C4-2B (cell line): ENCODE measurements around the gene CAMTA1.

ENCODE experiments used
- H3K27ac ChIP-seq: fragments of 450-650 bp; 2 replicates; pipeline ENCODE4 v1.5.1; 2017
- CTCF ChIP-seq: fragments of 450-650 bp; conservative IDR thresholded peaks from 2 replicates; pipeline ENCODE4 v1.5.1; 2017; ENCODE audit warnings: mild to moderate bottlenecking
- ZFX ChIP-seq: fragments of 450-650 bp; IDR thresholded peaks from 2 replicates; pipeline ENCODE4 v1.6.1; 2017

The CAMTA1 gene

GRCh38 chr1:7292714-7293419 is 507.6 kb downstream of the CAMTA1 start:
- no peak overlapping the region for H3K27ac ChIP-seq
- no peak for TF ChIP-seq CTCF
- TF ChIP-seq ZFX = no peak

- TF ChIP-seq ZFX = no peak
- no peak for TF ChIP-seq CTCF
- no peak overlapping the region for H3K27ac ChIP-seq
Observed at GRCh38 chr1:7293702-7294629, 508.7 kb downstream of the CAMTA1 start.

- no peak overlapping the region for H3K27ac ChIP-seq
- no peak for TF ChIP-seq ZFX
- no peak for TF ChIP-seq CTCF
Observed at GRCh38 chr1:7294636-7295035, 509.4 kb downstream of the CAMTA1 start.

- no peak overlapping the region for H3K27ac ChIP-seq
- TF ChIP-seq ZFX (no peak), CTCF (no peak)
Observed at GRCh38 chr1:7295946-7296345, 510.7 kb downstream of the CAMTA1 start.

- TF ChIP-seq ZFX (no peak), CTCF (no peak)
- no peak overlapping the region for H3K27ac ChIP-seq
Observed at GRCh38 chr1:7296968-7297367, 511.7 kb downstream of the CAMTA1 start.

- no peak overlapping the region for H3K27ac ChIP-seq
- TF ChIP-seq CTCF (no peak), ZFX (no peak)
Observed at GRCh38 chr1:7298145-7298544, 512.9 kb downstream of the CAMTA1 start.

GRCh38 chr1:7298749-7299151 is 513.5 kb downstream of the CAMTA1 start:
- no peak for TF ChIP-seq ZFX
- no peak for TF ChIP-seq CTCF
- no peak overlapping the region for H3K27ac ChIP-seq
